OCI-LY1 (cell line): ENCODE measurements around the gene SSH2.

Experiments used
- CTCF ChIP-seq: fragments of 200-600 bp; sonication (generic), shearing (Covaris generic); IDR thresholded peaks from 2 replicates; pipeline ENCODE4 v1.5.1; 2017; ENCODE audit warnings: mild to moderate bottlenecking, antibody characterized with exemption, low read length, moderate library complexity, mixed read lengths
- EZH2 ChIP-seq: fragments of 200-600 bp; sonication (generic), shearing (Covaris generic); IDR thresholded peaks from 2 replicates; pipeline ENCODE4 v1.8.0; 2017; ENCODE audit warnings: borderline replicate concordance, mixed run types, mild to moderate bottlenecking, antibody characterized with exemption, low read length, moderate library complexity, mixed read lengths

- no peak for TF ChIP-seq CTCF
- TF ChIP-seq EZH2: no peak
Measured at GRCh38 chr17:29911641-29912177, 18.3 kb downstream of the SSH2 start.
